Measurements from ENCODE around the gene PHF2.

- no peak for TF ChIP-seq CTCF (IDR thresholded peaks at IDR 0.05)
- no peak for TF ChIP-seq EZH2 (IDR thresholded peaks at IDR 0.05; ENCODE audit: borderline replicate concordance, insufficient read depth, low read depth, low read length, poor library complexity, severe bottlenecking)
Observed at GRCh38 chr9:93650448-93650847, 74.1 kb downstream of the PHF2 start.
